Measurements from ENCODE around the gene TSPEAR. TPM values are rescaled to one million over a fixed set of nuclear protein-coding genes. Genes with fewer than 3 reads are reported as not detected.

TSPEAR gene
- total RNA-seq, 2 donors from 2014 or later, result not detected

DNA sequence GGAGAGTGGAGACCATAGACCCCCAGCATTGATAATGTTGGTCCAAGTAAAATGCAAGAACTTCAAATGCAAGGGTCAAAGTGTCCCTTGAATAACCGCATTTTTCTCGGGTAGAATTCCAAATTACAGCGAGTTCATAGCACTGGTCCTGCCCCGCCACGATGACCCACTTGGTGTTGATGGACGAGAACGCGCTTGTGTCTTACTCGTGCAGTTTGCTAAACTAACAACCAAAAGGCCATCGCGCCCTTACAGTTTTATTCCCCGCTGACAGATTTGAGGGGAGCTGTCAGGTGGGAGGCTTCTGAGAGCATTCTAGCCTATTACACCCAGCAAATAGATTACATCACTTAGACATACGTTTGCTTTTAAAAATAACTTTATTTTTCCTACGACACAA lies 17.3 kb upstream of the TSPEAR start:
- Histone ChIP-seq H3K27me3 (peaks cover 0 to 7% of the 10 kb centered on the region in 2 donors), H3K4me3 (no peak overlapping the region), H3K36me3 (no peaks in the 10 kb centered on the region), H3K9me3 (no peaks in the 10 kb centered on the region), H3K27ac (no peak overlapping the region), H3K4me1 (peaks cover 0 to under 1% of the 10 kb centered on the region in 2 donors)
- TF ChIP-seq, protein P1, sequence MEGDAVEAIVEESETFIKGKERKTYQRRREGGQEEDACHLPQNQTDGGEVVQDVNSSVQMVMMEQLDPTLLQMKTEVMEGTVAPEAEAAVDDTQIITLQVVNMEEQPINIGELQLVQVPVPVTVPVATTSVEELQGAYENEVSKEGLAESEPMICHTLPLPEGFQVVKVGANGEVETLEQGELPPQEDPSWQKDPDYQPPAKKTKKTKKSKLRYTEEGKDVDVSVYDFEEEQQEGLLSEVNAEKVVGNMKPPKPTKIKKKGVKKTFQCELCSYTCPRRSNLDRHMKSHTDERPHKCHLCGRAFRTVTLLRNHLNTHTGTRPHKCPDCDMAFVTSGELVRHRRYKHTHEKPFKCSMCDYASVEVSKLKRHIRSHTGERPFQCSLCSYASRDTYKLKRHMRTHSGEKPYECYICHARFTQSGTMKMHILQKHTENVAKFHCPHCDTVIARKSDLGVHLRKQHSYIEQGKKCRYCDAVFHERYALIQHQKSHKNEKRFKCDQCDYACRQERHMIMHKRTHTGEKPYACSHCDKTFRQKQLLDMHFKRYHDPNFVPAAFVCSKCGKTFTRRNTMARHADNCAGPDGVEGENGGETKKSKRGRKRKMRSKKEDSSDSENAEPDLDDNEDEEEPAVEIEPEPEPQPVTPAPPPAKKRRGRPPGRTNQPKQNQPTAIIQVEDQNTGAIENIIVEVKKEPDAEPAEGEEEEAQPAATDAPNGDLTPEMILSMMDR (IDR thresholded peaks at IDR 0.05), result no peak
- DNase-seq (ENCODE audit: low spot score), result no peak

DNA sequence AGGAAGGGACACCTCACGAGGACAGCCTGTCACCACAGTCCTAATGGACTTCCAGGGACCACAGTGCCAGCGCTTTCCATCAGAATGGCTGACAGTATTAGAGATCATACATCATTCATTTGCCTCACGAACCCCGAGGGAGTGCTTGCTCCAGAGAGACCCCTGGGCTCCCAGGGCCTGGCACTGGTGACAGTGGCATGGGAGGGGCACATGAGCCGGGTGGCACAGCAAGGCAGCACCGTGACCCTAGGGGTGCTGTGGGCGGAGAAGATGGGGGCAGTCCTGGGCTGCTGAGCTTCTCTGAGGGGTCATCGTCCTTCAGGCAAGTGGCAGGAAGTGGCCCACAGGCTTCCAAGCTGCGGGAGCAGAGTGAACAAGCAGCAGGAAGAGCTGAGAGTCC lies 16.4 kb upstream of the TSPEAR start:
- Histone ChIP-seq H3K4me3 (no peak overlapping the region), H3K27me3 (peaks cover 0 to 14% of the 10 kb centered on the region in 2 donors), H3K4me1 (peaks cover 0 to 10% of the 10 kb centered on the region in 2 donors), H3K27ac (no peak overlapping the region), H3K36me3 (no peaks in the 10 kb centered on the region), H3K9me3 (no peaks in the 10 kb centered on the region)
- TF ChIP-seq, protein P1 (IDR thresholded peaks at IDR 0.05), result no peak
- no peak for DNase-seq (ENCODE audit: low spot score)

DNA sequence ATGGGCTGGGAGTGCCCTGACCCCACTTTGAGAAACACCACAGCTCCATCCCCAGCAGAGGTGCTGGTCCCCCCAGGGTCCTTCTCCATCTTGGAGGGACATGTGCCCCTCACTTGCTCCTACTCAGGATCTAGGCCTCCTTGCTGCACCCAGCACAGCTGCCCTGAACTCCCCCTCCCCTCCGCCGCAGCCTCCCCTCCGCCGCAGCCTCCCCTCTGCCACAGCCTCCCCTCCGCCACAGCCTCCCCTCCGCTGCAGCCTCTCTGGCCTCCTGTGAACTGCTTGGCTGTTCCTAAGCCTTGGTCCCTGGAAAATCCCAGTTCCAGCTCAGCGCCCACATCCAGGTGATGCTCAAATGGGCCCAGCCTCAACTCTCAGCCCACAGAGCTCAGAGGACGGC lies 15.9 kb upstream of the TSPEAR start:
- no peak for DNase-seq (ENCODE audit: low spot score)
- H3K4me1 ChIP-seq, result peaks cover 0 to 10% of the 10 kb centered on the region in 2 donors
- peaks cover 0 to 14% of the 10 kb centered on the region in 2 donors for H3K27me3 ChIP-seq
- no peak overlapping the region for H3K27ac ChIP-seq
- TF ChIP-seq, protein P1 (IDR thresholded peaks at IDR 0.05), result no peak
- H3K4me3 ChIP-seq, result no peak overlapping the region
- no peaks in the 10 kb centered on the region for H3K9me3 ChIP-seq
- H3K36me3 ChIP-seq, result no peaks in the 10 kb centered on the region

DNA sequence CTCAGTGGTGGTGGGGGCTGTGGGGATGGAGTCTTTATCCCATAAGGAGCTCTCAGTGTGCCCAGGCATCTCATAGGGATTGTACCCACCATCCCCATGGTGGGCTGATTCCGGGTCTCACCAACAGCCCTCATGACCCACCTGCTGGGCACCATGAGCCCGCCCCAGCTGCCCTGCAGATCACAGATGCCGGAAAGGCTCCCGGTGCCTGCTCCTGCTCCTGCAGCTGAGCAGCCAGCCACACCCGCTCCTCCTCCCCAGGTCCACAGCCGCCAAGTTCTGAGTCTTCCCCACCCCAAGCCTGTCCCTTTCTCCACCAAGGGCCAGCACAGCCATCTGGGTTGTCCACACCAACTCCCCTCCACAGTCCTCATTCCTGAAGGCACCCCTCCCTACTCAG lies 15.5 kb upstream of the TSPEAR start:
- Histone ChIP-seq H3K27me3 (peaks cover 0 to 14% of the 10 kb centered on the region in 2 donors), H3K36me3 (no peaks in the 10 kb centered on the region), H3K9me3 (no peaks in the 10 kb centered on the region), H3K4me3 (no peak overlapping the region), H3K4me1 (peaks cover 0 to 10% of the 10 kb centered on the region in 2 donors), H3K27ac (no peak overlapping the region)
- no peak for DNase-seq (ENCODE audit: low spot score)
- TF ChIP-seq, protein P1 (IDR thresholded peaks at IDR 0.05), result no peak

DNA sequence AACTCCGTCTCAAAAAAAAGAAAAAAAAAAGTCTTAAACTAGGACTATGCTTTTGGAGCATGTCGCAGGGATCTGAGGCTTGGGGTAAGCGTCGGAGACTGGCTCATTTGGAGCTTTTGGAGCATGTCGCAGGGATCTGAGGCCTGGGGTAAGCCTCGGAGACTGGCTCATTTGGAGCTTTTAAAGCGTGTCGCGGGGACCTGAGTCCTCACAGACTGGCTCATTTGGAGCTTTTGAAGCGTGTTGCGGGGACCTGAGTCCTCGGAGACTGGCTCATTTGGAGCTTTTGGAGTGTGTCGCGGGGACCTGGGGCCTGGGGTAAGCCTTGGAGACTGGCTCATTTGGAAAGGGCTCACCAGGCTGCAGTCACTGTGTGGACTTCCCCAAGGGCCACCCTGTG lies 13.6 kb upstream of the TSPEAR start:
- Histone ChIP-seq H3K4me1 (peaks cover 0 to 10% of the 10 kb centered on the region in 2 donors), H3K27ac (no peak overlapping the region), H3K36me3 (no peaks in the 10 kb centered on the region), H3K4me3 (no peak overlapping the region), H3K27me3 (peaks cover 0 to 14% of the 10 kb centered on the region in 2 donors), H3K9me3 (no peaks in the 10 kb centered on the region)
- TF ChIP-seq, protein P1 (IDR thresholded peaks at IDR 0.05), result no peak
- no peak for DNase-seq (ENCODE audit: low spot score)

DNA sequence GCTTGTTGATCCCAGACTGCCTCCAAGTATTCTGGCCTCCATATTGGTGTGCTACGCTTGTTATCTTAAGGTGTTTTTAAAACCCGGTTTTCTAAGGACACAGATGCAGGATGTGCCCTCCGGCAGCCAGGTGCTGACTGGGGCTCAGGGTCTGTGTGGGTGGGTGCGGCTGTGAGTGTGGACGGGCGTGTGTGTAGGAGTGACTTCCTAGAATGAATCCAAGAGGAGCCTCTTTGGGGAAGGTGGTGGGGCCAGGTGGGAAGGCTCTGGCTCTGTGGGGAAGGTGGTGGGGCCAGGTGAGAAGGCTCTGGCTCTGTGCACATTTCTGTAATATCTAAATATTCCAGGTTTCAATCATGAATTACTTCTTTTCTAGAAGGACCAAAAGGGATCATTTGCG lies 12.8 kb upstream of the TSPEAR start:
- H3K9me3 ChIP-seq, result no peaks in the 10 kb centered on the region
- no peak overlapping the region for H3K27ac ChIP-seq
- H3K4me3 ChIP-seq, result no peak overlapping the region
- H3K27me3 ChIP-seq, result peaks cover 0 to 14% of the 10 kb centered on the region in 2 donors
- H3K4me1 ChIP-seq, result peaks cover 0 to 10% of the 10 kb centered on the region in 2 donors
- DNase-seq (ENCODE audit: low spot score), result no peak
- TF ChIP-seq, protein P1 (IDR thresholded peaks at IDR 0.05), result no peak
- no peaks in the 10 kb centered on the region for H3K36me3 ChIP-seq

Data from right atrium auricular region (tissue), 2 donors.